HG03432 (cell line): ENCODE results near the gene RAB28.

Experiments used
- ATAC-seq: cut with Tn5 transposase; IDR thresholded peaks from one replicate; pipeline ENCODE4 v1.9.1; 2021; ENCODE audit warnings: mild to moderate bottlenecking, moderate library complexity; ENCODE audit not compliant: unreplicated experiment

Gene RAB28

DNA sequence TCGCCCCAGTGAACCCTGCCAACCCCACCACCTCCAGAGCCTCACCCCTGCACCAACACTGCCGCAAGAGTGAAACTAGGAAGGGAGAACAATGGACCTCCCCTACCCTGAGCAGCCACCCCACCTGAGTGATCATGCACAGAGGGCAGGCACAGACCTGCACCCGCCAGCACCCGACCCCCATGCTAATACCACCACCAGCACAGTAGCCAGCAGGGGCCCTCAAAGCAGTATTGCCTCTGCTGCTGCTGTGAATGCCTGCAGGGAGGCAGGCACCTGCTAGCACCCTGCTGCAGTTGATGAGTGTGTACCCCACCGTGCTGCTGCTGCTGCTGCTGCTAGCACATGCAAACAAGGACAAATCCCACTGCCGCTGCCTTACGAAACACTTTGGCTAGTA lies 100.1 kb downstream of the RAB28 start:
- ATAC-seq, result no peak

DNA sequence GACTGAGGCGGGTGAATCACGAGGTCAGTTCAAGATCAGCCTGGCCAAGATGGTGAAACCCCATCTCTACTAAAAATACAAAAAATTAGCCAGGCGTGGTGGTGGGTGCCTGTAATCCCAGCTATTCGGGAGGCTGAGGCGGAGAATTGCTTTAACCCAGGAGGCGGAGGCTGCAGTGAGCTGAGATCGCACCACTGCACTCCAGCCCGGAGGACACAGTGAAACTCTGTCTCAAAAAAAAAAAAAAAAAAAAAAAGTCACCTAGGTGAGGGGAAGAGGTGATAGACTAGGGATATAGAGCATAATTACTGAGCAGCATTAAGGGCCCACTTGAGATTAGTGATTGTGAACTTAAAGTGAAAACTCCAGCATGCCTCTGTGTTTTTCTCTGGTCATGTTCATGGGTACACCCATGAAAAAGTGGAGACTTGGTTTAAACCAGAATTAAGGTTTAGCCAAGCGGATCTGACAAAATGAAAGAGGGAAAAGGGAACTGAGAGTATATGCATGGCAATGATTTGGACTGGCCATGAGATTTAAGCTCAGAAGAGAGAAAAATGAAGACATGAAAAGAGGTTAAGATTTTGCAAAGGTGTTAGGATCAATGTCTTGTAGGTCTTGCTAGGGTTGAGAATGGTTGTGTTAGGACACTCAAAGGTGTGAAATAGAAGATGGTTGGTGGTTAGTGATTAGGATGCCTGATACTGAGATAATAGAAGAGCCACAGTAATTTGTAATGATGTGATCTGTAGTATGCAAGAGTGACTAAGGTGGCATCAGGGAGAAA lies 105.0 kb downstream of the RAB28 start:
- ATAC-seq, result peak; percentile 89

DNA sequence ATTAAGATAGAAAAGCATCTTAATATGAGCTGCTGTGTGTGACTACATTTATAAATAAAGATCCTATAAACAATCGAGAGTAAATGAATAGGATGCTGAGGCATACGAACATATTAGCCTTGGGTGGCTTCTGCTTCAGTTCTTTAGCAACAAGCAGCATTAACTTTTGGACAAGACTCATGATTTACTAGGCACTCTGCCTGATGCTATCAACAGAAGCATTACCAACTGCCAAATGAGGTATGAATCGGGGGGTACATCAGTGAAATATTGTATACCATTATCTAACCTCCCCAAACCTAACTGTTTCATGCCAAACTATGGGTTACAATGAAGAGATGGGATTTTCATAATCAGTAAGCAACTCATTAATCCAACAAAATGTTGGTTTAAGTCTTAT lies 113.1 kb downstream of the RAB28 start:
- ATAC-seq, result no peak

DNA sequence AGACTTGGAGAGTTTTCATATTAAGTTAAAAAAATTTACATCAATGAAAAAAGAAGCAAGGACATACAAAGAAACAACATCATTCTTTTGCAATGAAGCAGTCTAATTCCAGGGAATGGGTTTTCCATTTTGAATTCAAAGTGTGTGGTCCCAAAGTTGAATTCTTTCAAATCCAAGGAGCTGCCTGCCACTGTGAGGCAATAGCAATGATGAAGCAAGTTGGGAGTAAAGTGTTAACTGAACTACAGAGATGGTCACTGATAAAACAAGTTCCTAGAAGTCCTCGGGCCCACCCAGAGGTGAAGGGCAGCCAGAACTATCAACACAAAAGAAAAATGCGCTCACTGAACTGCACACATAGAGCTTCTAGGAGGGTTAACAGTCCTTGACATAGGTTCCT lies 115.9 kb downstream of the RAB28 start:
- no peak for ATAC-seq

DNA sequence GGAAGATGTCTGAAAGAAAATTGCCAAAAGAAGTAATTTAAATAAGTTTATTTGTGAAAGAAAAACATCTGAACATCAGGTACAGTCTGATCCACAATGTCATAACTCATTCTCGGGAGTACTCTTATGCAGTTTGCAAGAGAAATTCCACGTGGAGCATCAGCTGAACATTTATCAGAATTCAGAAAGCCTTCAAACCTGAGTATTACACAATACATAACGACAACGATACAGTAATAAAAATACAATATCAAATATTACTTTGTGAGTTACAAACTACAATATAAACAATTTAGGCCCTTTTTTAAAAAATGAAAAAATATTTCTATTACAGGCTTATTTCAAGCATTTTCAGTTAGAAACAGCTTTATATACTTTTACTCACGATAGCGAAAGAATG lies 116.4 kb downstream of the RAB28 start:
- no peak for ATAC-seq

DNA sequence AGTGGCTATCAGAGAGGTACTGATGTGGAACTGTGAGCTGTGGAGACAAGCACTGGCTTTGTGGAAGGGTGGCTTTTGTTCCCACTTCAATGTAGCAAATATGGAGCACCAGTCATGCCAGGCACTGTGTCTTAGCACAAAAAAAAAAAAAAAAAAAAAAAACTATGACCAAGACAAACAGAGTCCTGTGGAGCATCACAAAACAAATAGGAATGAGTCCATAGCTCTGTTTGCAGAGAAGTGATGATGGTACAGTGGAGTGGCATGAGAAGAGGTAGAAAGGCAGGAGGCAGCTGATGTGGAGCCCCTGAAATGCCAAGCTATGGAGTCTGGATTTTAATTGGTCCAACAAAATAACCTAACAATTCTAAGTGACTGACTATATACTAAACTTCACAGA lies 116.9 kb downstream of the RAB28 start:
- no peak for ATAC-seq

DNA sequence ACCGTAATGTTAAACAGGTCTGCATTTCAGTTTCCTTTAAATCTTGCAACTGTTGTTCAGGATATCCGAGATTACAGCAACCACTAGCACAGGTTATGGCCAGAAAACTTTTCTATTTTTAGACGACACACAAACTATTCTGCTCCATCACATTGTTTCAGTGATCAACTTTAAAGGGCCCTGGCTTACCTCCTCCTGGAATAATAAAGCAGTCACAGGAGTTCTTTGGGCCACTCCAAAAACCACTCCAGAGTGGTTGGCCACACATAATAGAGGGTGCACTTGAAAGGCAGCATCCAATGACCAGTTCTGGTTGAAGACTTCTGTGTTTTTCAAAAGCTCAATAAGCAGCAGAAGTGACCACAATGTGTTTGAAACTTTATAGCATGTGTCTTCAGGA lies 118.9 kb downstream of the RAB28 start:
- ATAC-seq, result no peak

DNA sequence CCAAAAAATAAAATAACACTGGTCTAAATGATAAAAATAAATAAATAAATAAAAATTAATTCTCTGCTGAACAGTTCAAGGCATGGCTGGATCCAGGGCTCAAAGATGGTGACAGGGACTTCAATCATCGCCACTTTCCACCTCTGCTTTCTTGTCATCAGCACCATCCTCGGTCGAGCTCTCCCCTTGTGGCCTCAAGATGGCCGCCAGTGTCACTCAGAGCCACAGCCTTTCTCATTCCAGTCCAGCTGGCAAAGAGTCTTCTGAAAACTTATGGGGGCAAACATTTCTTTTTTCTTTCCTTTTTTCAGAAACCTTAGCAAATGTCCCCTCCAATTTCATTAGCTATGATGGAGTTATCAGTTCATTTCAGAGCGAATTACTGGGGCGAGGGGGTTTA lies 119.5 kb downstream of the RAB28 start:
- no peak for ATAC-seq

DNA sequence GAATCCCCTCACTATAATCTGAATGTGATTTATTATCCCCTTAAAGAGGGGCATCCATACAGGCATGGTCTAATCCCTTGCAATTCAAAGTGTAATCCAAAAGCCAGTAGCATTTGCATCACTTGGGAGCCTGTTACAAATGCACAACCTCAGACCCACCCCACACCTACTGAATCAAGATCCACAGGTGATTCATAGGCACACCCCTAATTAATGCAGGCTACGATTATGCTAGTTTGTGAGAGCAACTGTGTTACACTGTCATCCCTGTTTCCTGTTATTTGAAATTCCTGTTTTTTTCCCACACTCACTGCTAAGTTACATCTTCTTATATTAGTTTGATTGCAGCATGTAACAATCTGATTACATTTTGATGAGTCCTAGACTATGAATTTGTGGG lies 120.0 kb downstream of the RAB28 start:
- no peak for ATAC-seq

DNA sequence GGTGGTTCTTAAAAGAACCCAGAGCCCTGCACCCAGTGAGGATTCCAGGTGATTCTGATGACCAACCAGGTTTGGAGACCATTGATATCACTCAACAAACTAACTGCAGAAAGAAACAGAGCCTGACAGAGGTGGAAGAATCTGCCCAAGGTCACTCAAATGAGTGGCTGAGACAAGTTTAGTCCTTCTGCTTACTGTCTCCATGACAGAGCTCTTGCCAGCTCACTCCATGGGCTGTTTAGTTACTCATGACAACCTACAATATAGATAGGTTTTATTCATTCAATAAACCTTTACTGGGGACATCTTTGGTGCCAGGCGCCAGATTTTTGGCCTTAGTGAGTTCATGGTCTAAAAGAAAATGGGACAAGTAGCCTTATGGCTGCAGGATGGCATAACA lies 124.3 kb downstream of the RAB28 start:
- ATAC-seq, result no peak

DNA sequence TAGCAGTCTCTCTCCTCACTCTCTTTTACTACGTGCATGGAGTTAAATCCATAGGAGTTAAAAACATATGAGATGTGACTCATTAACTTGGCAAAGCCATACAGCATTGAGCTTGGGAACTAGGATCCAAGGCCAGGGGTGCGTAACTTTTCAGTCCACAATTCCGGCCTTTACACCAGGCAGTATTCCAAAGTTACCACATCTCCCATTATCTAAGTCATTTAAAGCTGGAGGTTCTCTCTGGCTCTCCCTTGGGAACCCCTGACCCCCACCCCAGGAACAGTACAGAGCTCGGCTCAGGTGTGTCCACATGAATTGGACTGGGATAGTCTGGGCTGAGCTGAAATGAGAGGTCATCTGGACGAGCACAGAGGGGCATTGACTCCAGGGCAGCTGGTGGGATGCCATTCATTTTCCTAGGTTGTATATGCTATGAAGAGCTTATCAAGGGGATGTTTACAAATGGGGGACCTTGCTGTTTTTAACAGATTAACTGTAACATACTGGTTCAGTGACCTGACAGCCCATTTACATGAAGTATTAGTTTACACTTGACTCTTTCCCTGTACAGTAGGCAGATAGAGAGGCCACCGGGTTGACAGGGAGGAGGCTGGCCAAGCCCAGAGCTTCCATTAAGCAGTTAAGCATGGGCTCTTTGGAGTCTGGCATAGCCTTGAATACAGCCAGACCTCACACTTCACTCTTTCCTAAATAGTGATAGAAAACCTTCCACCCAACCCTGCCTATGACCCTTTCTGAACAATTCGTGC lies 128.8 kb downstream of the RAB28 start:
- no peak for ATAC-seq

DNA sequence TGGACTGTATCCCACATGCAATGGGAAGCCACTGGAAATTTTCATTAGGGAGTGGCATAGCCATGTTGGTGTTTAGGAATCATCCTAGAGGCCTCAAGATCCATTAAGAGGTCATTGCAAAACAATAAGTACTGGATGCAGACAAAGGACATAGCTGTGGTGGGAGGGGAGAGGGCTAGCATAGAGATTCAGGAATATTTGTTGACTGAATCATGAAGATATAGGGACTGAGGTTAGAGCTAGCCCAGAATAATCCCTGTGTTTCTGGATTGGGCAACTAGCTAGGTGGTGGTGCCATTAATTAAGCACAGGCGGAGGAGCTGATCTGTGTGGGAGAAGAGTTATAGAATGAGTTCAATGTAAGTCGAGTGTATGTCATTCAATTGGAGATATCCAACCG lies 135.0 kb downstream of the RAB28 start:
- no peak for ATAC-seq

DNA sequence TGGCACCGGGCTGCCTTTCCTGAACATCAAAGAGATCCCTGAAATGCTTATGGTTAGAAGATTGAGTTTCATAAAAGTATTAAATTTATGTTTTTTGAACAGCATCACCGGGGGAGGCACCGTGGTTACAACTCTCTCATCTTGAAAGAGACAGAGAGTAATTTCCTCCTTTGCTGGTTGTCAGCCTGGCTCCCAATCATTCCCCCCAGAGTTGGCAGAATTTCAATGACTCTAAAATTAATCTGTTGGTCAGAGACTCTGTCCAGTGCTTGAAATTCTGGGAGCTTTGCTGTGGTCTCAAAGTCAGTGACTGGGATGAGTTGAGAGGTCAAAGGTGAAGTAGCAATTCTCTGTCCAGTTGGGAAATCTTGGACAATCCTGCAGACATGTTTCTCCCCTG lies 135.9 kb downstream of the RAB28 start:
- no peak for ATAC-seq

DNA sequence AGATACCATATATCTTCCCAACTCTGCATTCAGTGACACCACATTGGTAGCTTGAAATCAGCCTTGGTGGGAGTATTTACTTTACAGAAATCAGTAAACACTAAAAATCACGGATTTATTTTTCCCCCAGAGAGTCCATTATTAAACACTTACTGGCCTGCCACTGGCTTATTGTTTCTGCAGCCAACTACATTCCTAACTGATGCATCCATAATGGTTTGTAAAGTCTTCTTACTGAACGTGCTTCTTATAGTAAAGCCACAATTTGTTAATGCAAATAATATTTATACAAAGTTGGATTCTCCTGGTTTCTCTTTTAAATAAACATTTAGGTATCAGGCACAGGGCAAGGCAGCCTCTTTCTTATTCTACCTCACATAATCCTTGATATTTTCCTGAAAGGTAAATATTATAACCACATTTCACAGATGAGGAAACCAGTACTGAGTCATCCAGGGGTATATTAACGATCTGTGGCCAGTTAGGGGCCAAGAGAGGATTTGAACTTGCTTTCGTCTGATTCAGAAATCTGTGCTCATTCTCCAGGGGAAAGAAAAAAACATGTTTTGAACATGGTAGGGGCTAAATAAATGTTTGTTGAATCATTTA lies 136.5 kb downstream of the RAB28 start:
- ATAC-seq, result no peak

DNA sequence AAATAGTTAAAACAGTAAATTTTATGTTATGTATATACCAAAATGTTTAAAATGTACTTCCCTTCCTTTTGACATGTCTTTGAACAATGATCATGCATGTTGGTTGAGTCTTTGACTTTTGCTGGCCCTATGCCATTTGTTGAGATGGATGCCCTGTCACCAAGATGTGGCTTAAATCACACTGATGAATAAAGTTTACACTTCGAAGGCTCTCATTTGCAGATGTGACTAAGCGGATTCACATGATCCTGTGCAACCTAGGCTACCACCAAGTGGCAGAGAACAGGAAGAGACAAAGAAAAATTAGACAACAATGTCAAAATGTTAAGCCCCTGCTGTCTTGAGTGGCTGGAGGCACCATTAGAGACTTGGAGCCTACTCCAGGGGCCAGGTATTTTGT lies 139.9 kb downstream of the RAB28 start:
- no peak for ATAC-seq

DNA sequence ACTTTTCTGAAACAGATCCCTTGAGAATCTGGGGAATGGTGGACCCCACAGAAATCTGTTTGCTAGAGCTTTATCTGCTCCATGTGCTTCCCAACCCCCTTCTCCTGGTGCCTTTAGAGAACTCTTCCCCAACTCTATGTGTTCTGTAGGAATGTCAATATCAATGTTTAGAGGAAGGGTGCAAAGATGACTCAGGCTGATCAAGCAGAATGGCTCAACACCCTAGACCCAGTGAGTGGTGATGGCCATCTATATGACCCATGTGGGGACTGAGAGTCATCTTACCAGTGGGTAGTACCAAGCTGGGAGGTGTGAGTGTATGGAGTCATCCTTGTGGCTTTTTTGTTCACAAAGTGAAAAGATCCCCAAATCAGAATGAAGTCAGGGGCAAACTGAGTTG lies 143.5 kb downstream of the RAB28 start:
- no peak for ATAC-seq

DNA sequence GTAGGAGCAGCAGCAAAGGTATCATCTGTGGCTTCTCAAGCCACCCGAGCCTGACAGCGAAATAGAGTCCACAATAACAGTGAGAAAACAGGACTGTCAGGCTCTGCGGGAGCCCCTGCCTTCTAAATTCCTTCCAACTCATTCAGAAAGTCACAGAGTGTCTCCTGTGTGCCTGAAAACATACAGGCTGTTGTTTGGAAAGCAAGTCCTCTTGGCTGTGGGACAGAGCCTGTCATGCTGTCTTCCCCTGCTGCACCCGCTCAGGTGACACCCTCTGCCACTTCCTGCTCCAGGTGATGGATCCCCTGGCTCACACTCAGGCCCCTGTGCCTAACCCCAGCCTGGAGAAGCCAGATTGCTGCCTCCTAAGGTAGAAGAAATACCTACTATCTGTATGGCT lies 152.3 kb downstream of the RAB28 start:
- no peak for ATAC-seq

DNA sequence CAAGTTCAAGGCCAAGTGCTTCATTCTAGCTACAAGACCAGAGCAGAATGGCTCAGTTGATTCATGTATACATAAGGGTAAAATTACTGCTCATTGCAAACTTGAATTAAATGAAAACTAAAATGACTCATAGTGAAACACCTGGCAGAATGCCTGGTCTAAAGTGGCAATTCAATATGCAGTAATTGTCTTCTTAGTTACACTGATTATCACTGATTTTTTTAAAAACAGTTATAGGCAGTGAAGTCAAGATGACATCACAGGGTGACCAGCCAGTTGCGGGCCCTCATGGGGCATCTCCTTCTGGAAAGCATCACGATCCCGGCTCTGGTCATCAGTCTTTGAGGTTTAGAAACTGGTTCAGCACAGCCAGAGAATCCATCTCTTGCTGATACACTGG lies 154.2 kb downstream of the RAB28 start:
- no peak for ATAC-seq

DNA sequence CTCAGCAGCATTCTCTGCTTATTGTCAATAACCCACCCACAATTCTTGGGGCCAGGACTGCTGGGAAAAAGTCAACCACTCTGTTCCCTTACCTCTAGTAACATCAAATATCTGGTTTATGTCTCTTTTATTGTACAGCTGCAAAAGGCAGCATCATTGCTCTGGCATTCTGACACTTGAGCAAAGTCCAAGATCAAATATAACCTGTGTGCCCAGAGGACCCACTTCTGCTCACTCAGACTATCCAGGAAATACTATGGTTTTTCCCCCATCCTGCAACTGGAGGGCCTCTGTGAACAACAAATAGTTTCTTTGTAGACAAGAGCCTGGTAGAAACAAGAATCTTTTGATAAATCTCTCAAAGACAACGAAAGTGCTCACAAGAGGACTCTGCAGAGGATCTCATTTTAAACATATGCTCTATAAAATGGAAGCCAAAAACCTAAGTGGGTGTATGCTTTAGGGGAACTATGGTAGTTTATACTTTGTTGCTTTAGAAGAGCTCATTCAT lies 154.7 kb downstream of the RAB28 start:
- ATAC-seq, result no peak

DNA sequence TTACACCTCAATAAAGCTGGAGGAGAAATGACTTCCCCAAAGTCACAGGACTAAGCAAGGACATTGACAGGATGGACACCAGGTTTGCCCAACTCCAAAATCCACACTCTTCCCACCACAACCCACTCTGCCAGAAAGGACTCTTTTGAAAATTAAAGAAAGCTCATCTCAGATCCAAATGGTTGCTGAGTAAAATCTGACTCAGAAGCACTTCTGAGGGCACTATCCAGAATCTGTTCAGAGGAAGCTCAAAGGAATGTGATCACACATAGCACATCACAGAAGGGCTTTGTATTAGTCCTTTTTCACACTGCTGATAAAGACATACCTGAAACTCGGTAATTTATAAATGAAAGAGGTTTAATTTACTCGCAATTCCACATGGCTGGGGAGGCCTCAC lies 155.5 kb downstream of the RAB28 start:
- ATAC-seq, result no peak

DNA sequence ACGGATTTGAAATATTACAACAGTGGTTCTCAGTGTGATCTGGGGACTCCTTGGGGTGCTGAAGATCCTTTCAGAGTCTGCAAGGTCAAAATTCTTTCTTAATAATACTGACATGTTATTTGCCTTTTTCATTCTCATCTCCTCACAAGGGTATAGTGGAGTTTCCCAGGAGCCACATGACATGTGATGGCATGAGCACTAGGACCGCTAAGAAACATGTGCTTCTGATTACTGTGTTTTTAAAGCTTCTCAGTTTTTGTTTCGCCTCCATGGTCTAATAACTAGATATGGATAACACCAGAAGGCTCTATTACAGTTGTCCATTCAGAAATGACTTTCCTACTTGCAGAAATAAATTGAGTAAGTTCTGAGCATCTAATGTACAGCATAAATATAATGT lies 156.1 kb downstream of the RAB28 start:
- ATAC-seq, result no peak

DNA sequence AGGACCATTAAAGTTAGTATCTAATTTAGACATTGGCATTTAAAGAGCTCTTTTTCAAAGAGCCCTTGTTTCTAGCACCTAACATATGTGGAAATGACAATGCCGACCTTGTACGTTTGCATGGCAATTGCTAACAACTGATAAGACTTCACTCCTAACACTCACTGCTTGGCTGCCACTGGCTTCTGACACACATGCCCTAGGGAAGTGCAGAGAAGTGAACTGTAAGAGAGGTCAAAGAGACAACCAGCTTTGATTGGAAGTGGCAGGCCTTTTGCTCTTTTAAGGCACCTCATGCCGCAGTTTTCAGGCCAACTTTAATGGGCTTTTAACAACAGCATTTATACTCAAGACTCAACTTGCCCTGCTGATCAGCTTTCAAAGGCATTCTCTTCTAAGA lies 158.4 kb downstream of the RAB28 start:
- no peak for ATAC-seq
